Measurements from ENCODE around the gene CAPN3. TPM values are rescaled to one million over a fixed set of nuclear protein-coding genes. Genes with fewer than 3 reads are reported as not detected.

The CAPN3 gene
- total and polyA plus RNA-seq, 2 experiments from 2014 or later, result 0.84 to 1.1 TPM

- Histone ChIP-seq H3K79me2 (replicated peaks; ENCODE audit: insufficient read depth) (no peaks in the 10 kb centered on the region), H3K27me3 (ENCODE audit: insufficient read depth) (no peaks in the 10 kb centered on the region), H3K36me3 (ENCODE audit: insufficient read depth) (no peaks in the 10 kb centered on the region; the same call in 1 of the 2 replicates), H3F3A (replicated peaks; ENCODE audit: low read depth) (no peaks in the 10 kb centered on the region), H4K20me1 (replicated peaks; ENCODE audit: insufficient read depth) (no peaks in the 10 kb centered on the region), H3K4me1 (ENCODE audit: insufficient read depth) (no peaks in the 10 kb centered on the region), H2AFZ (no peak overlapping the region), H3K9me2 (ENCODE audit: insufficient read depth) (0 out of 2 replicates have a peak, but pooled peaks cover 2% of the 10 kb centered on the region), H3K27ac (ENCODE audit: low read depth) (no peak overlapping the region), H3K4me2 (no peak overlapping the region), H3K4me3 (no peak overlapping the region)
- no peak overlapping the region for H3K4me3 Mint-ChIP-seq
- peak; percentile 32 for DNase-seq (ENCODE audit: low spot score)
- ATAC-seq, result no peak; the same call in 2 of the 3 replicates
- no peak overlapping the region for H3K27ac Mint-ChIP-seq
- H3K4me1 Mint-ChIP-seq, result no peaks in the 10 kb centered on the region
- H3K9me3 Mint-ChIP-seq, result peaks cover 27% of the 10 kb centered on the region
- H3K36me3 Mint-ChIP-seq (ENCODE audit: low read depth), result peaks cover 17% of the 10 kb centered on the region; the same call in 2 of the 3 replicates
- peaks cover 4% of the 10 kb centered on the region for H3K27me3 Mint-ChIP-seq (ENCODE audit: insufficient read depth, low read depth, poor library complexity)
- TF ChIP-seq ETS1 (IDR thresholded peaks at IDR 0.05) (no peak), ZNF114 (CRISPR knock-in tag; IDR thresholded peaks at IDR 0.05) (no peak), POLR2AphosphoS5 (IDR thresholded peaks at IDR 0.05; ENCODE audit: low read depth) (no peak), ZNF462 (CRISPR knock-in tag; IDR thresholded peaks at IDR 0.05) (no peak), CTCF (conservative IDR thresholded peaks at IDR 0.05; ENCODE audit: low read depth in 2 of 2) (no peak), NANOG (IDR thresholded peaks at IDR 0.05; ENCODE audit: borderline replicate concordance) (no peak), EZH2phosphoT487 (IDR thresholded peaks at IDR 0.05; ENCODE audit: unreplicated experiment) (no peak), JUNB (IDR thresholded peaks at IDR 0.05; ENCODE audit: unreplicated experiment) (no peak), EZH2 (IDR thresholded peaks at IDR 0.05; ENCODE audit: low read depth, unreplicated experiment) (no peak), CREB1 (CRISPR knock-in tag; IDR thresholded peaks at IDR 0.05; ENCODE audit: low read depth) (no peak), REST (IDR thresholded peaks at IDR 0.05; ENCODE audit: unreplicated experiment) (no peak), ZNF331 (CRISPR knock-in tag; IDR thresholded peaks at IDR 0.05; ENCODE audit: low read depth) (no peak)
Measured at GRCh38 chr15:42378011-42378410, 18.7 kb downstream of the CAPN3 start.

Data from GM23338 (cell line).